Neural cell (in vitro differentiated cells): Measurements from ENCODE around the gene PLOD2.

ENCODE experiments used
- EZH2 ChIP-seq: fragments of 200-600, 300-800 bp; shearing (Covaris generic), sonication (generic); IDR thresholded peaks from 2 replicates; pipeline ENCODE4 v1.6.1; 2014; ENCODE audit warnings: antibody characterized with exemption, low read length, borderline replicate concordance, mild to moderate bottlenecking; ENCODE audit not compliant: insufficient read depth, poor library complexity, severe bottlenecking
- POLR2AphosphoS5 ChIP-seq: IDR thresholded peaks from 2 replicates; pipeline ENCODE4 v1.6.1; 2012
- TF ChIP-seq, protein P1 (sequence below): fragments of 450-650 bp; IDR thresholded peaks from 2 replicates; pipeline ENCODE4 v1.5.1; 2014; ENCODE audit warnings: antibody characterized with exemption, mild to moderate bottlenecking, moderate library complexity; ENCODE audit not compliant: poor library complexity, severe bottlenecking
- TF ChIP-seq, protein P2 (sequence below): IDR thresholded peaks from 2 replicates; pipeline ENCODE4 v1.6.1; 2012; ENCODE audit warnings: borderline replicate concordance

DNA sequence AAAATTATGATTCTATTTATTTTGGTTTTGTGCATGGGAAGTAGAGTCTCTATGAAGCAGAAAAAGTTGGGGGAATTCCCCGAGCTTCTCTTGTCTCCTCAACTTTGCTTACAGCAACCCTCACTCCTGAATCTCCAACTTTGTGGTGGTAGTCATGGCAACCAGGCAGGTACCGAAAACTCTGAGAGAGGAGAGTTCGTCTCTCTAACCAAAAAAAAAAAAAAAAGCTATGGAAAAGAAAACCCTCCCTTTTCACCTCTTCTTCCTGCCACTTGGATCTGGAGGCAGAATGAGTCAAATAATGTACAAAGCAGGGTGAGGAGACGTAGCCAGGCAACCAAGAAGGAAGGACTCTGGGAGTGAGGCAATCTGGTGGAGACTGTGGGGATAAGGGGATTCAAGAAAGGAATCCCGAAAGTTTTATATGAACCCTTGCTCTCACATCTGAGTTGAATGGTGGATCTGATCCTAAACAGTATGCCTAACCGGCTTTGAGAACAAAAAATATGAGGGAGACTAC lies 108.1 kb downstream of the PLOD2 start:
- TF ChIP-seq, protein P1, sequence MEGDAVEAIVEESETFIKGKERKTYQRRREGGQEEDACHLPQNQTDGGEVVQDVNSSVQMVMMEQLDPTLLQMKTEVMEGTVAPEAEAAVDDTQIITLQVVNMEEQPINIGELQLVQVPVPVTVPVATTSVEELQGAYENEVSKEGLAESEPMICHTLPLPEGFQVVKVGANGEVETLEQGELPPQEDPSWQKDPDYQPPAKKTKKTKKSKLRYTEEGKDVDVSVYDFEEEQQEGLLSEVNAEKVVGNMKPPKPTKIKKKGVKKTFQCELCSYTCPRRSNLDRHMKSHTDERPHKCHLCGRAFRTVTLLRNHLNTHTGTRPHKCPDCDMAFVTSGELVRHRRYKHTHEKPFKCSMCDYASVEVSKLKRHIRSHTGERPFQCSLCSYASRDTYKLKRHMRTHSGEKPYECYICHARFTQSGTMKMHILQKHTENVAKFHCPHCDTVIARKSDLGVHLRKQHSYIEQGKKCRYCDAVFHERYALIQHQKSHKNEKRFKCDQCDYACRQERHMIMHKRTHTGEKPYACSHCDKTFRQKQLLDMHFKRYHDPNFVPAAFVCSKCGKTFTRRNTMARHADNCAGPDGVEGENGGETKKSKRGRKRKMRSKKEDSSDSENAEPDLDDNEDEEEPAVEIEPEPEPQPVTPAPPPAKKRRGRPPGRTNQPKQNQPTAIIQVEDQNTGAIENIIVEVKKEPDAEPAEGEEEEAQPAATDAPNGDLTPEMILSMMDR, result no peak
- TF ChIP-seq EZH2 (no peak), POLR2AphosphoS5 (no peak)
- TF ChIP-seq, protein P2, sequence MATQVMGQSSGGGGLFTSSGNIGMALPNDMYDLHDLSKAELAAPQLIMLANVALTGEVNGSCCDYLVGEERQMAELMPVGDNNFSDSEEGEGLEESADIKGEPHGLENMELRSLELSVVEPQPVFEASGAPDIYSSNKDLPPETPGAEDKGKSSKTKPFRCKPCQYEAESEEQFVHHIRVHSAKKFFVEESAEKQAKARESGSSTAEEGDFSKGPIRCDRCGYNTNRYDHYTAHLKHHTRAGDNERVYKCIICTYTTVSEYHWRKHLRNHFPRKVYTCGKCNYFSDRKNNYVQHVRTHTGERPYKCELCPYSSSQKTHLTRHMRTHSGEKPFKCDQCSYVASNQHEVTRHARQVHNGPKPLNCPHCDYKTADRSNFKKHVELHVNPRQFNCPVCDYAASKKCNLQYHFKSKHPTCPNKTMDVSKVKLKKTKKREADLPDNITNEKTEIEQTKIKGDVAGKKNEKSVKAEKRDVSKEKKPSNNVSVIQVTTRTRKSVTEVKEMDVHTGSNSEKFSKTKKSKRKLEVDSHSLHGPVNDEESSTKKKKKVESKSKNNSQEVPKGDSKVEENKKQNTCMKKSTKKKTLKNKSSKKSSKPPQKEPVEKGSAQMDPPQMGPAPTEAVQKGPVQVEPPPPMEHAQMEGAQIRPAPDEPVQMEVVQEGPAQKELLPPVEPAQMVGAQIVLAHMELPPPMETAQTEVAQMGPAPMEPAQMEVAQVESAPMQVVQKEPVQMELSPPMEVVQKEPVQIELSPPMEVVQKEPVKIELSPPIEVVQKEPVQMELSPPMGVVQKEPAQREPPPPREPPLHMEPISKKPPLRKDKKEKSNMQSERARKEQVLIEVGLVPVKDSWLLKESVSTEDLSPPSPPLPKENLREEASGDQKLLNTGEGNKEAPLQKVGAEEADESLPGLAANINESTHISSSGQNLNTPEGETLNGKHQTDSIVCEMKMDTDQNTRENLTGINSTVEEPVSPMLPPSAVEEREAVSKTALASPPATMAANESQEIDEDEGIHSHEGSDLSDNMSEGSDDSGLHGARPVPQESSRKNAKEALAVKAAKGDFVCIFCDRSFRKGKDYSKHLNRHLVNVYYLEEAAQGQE, result no peak
